NCI-H2171 (cell line): Measurements from ENCODE around the gene IGFN1.

Source experiments
- DNase-seq: peaks from one replicate; lab custom pipeline; 2025; lab: John Stamatoyannopoulos, UW

IGFN1 gene

GRCh38 chr1:201163707-201164106, 26.9 kb upstream of the IGFN1 start:
- DNase-seq: no peak

GRCh38 chr1:201164645-201165044, 26.0 kb upstream of the IGFN1 start:
- DNase-seq: no peak

- no peak for DNase-seq
Observed at GRCh38 chr1:201167041-201167991, 23.3 kb upstream of the IGFN1 start.

GRCh38 chr1:201169203-201169602, 21.4 kb upstream of the IGFN1 start:
- no peak for DNase-seq

GRCh38 chr1:201169971-201170532, 20.6 kb upstream of the IGFN1 start:
- no peak for DNase-seq

GRCh38 chr1:201170533-201171062, 20.0 kb upstream of the IGFN1 start:
- peak; percentile 89 for DNase-seq

GRCh38 chr1:201171063-201172036, 19.3 kb upstream of the IGFN1 start:
- DNase-seq: peak; percentile 47

GRCh38 chr1:201172326-201172725, 18.3 kb upstream of the IGFN1 start:
- DNase-seq: no peak

- no peak for DNase-seq
Observed at GRCh38 chr1:201172999-201173610, 17.5 kb upstream of the IGFN1 start.

- DNase-seq: no peak
Observed at GRCh38 chr1:201173736-201174135, 16.9 kb upstream of the IGFN1 start.

GRCh38 chr1:201175820-201176500, 14.7 kb upstream of the IGFN1 start:
- no peak for DNase-seq

GRCh38 chr1:201176940-201177339, 13.7 kb upstream of the IGFN1 start:
- no peak for DNase-seq

- no peak for DNase-seq
Observed at GRCh38 chr1:201178718-201179117, 11.9 kb upstream of the IGFN1 start.

- DNase-seq: no peak
Observed at GRCh38 chr1:201180141-201180540, 10.5 kb upstream of the IGFN1 start.

GRCh38 chr1:201180901-201181300, 9.7 kb upstream of the IGFN1 start:
- no peak for DNase-seq

GRCh38 chr1:201181323-201181722, 9.3 kb upstream of the IGFN1 start:
- no peak for DNase-seq

- no peak for DNase-seq
Observed at GRCh38 chr1:201181726-201182125, 8.9 kb upstream of the IGFN1 start.

- DNase-seq: no peak
Observed at GRCh38 chr1:201183209-201183608, 7.4 kb upstream of the IGFN1 start.

- no peak for DNase-seq
Observed at GRCh38 chr1:201183753-201184152, 6.9 kb upstream of the IGFN1 start.

- no peak for DNase-seq
Observed at GRCh38 chr1:201184307-201185122, 6.1 kb upstream of the IGFN1 start.
